HG03558 (cell line): ENCODE data around the gene GTPBP10.

ENCODE experiments used
- ATAC-seq: cut with Tn5 transposase; IDR thresholded peaks from one replicate; pipeline ENCODE4 v1.9.1; 2021; ENCODE audit warnings: moderate number of reproducible peaks; ENCODE audit not compliant: unreplicated experiment; ENCODE audit errors: extremely low read depth

Gene GTPBP10

DNA sequence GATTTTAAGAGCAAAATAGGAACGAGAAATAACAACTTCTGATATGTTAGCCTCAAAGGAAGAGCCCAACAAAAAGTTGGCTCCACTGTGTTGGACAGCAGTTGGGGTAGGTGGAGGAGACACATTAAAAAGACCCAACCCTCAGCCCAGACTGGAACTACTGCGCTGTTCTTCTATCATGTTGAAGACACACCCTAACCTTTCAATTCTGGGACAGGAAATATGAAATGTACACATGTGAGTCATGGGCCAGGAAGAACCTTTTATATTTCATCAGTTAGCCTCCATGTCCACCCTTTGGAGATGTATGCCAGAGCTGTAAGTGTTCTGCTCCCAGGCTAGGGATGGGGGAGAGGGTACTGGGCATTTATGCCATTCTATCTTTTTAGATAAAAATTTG lies 78.9 kb downstream of the GTPBP10 start:
- no peak for ATAC-seq

GRCh38 chr7:90430614-90431460 lies 84.3 kb downstream of the GTPBP10 start:
- no peak for ATAC-seq

GRCh38 chr7:90432752-90433151 lies 86.2 kb downstream of the GTPBP10 start:
- no peak for ATAC-seq

GRCh38 chr7:90433221-90433620 lies 86.7 kb downstream of the GTPBP10 start:
- ATAC-seq: no peak
